ENCODE results near the gene PPP1R9B. TPM values are rescaled to one million over a fixed set of nuclear protein-coding genes. Genes with fewer than 3 reads are reported as not detected.

The PPP1R9B gene
- total and polyA plus RNA-seq, 2 of the 8 experiments (the other 6 are each of a cell fraction or from before 2014, with no cell fraction given), result 5.2 to 13.1 TPM

DNA sequence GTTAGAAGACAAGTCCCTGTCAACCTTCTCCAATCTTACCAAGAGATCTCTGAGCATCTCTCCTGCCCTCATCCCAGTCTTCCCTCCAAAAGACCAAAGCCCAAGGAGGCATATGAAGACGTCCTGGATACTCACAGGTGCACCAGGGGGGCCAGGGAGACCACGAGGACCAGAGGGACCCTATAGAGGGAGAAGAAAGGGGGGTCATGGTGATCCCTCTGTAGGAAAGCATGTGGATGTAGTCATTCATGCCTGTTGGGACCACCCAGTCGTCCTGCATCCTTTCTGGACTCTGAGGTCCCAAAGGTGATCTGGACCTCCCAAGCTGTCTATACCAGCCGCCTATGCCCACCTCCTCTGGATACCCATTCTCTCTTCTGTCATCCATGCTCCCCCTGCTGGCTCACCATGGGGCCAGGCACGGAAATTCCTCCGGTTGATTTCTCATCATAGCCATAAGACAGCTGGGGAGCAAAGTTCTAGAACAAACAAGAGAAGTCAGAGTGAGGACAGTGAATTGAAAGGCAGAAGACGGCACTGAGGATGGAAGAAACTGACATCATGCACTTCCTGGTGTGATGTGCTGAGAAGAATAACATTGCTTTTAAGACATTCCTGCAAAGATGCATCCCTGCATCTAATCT lies 47.7 kb upstream of the PPP1R9B start (continued):
- TF ChIP-seq EGR1 (IDR thresholded peaks at IDR 0.05; ENCODE audit: borderline replicate concordance, low read depth, low read length) (no peak), CREB1 (IDR thresholded peaks at IDR 0.05) (no peak)
- TF ChIP-seq, protein P1, sequence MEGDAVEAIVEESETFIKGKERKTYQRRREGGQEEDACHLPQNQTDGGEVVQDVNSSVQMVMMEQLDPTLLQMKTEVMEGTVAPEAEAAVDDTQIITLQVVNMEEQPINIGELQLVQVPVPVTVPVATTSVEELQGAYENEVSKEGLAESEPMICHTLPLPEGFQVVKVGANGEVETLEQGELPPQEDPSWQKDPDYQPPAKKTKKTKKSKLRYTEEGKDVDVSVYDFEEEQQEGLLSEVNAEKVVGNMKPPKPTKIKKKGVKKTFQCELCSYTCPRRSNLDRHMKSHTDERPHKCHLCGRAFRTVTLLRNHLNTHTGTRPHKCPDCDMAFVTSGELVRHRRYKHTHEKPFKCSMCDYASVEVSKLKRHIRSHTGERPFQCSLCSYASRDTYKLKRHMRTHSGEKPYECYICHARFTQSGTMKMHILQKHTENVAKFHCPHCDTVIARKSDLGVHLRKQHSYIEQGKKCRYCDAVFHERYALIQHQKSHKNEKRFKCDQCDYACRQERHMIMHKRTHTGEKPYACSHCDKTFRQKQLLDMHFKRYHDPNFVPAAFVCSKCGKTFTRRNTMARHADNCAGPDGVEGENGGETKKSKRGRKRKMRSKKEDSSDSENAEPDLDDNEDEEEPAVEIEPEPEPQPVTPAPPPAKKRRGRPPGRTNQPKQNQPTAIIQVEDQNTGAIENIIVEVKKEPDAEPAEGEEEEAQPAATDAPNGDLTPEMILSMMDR (IDR thresholded peaks at IDR 0.05; ENCODE audit: control extremely low read depth in 1 of 3, insufficient read depth in 1 of 3, low read depth in 1 of 3, low read length in 3 of 3), result peak; percentile 38 to 66 (median 57)
